Measurements from ENCODE around the gene SLC17A9. TPM values are rescaled to one million over a fixed set of nuclear protein-coding genes. Genes with fewer than 3 reads are reported as not detected.

SLC17A9 gene
- total and polyA plus RNA-seq, 4 donors, result 5.3 to 54.5 (median 18.2) TPM

DNA sequence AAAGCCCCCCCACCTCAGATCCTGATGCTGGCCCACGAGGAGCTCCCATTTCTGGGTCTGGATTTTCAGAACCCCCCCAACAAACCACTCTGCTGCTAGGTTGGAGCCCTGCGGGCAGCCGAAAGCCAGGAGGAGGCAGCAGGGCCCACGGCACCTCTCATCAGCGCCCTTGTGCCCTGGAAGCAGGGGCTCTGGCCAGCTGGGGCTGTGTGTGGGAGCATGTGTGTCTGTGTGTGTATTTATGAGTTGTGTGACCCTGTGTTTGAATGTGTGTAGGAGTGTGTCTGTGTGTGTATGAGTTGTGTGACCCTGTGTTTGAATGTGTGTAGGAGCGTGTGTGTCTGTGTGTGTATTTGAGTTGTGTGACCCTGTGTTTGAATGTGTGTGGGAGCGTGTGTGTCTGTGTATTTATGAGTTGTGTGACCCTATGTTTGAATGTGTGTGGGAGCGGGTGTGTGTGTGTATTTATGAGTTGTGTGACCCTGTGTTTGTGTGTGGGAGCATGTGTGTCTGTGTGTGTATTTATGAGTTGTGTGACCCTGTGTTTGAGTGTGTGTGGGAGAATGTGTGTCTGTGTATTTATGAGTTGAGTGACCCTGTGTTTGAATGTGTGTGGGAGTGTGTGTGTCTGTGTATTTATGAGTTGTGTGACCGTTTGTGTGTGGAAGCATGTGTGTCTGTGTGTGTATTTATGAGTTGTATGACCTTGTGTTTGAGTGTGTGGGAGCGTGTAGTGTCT is 18.9 kb downstream of the SLC17A9 start:
- WGBS, 2 donors, result 60 to 71% methylated on average over 10 of the region's 10 CpGs
- Histone ChIP-seq H3K4me3 (ENCODE audit: low read length in 2 of 2) (no peak overlapping the region), H3K27me3 (ENCODE audit: control insufficient read depth in 1 of 2, insufficient read depth in 2 of 2, low read length in 1 of 2) (no peaks in the 10 kb centered on the region), H3K27ac (ENCODE audit: low read depth in 1 of 2, low read length in 2 of 2) (no peak overlapping the region), H3K36me3 (ENCODE audit: control insufficient read depth in 1 of 2, insufficient read depth in 2 of 2, low read length in 1 of 2) (no peaks in the 10 kb centered on the region), H3K9me3 (ENCODE audit: control insufficient read depth, low read length) (no peaks in the 10 kb centered on the region), H3K4me1 (ENCODE audit: control insufficient read depth in 1 of 2, insufficient read depth in 2 of 2, low read length in 2 of 2) (no peaks in the 10 kb centered on the region)
- intact Hi-C loops (cut with DNase I), result no loop called here
- ATAC-seq (ENCODE audit: low FRiP score), result no peak
- DNase-seq, result no peak

DNA sequence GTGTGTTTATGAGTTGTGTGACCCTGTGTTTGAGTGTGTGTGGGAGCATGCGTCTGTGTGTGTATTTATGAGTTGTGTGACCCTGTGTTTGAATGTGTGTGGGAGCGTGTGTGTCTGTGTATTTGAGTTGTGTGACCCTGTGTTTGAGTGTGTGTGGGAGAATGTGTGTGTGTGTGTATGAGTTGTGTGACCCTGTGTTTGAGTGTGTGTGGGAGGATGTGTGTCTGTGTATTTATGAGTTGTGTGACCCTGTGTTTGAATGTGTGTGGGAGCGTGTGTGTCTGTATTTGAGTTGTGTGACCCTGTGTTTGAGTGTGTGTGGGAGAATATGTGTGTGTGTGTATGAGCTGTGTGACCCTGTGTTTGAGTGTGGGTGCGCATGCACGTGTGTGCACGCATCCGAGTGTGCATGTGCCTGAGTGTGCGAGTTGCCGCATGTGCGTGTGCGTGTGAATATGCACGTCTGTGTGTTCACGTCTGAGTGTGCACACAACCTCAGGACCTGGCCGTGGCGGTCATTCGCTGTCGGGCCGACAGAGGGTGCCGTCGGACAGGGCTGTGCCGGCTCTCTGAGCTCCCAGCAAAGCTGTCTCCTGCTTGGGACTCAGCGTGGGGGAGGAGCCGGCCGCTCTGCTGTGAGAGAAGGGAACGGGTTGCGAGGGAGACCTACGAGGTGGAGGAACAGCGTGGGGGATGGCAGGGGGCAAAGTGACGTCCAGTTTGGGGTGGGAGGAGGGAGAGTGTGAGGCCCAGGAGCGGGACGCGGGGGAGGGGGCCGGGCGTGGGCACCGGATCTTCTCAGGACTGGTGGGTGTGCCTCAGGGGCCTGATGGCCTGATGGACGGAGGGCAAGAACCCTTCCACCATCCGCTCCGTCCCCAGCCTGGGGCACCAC is 19.7 kb downstream of the SLC17A9 start:
- H3K27ac ChIP-seq (ENCODE audit: low read depth in 1 of 2, low read length in 2 of 2), result no peak overlapping the region
- no peaks in the 10 kb centered on the region for H3K36me3 ChIP-seq (ENCODE audit: control insufficient read depth in 1 of 2, insufficient read depth in 2 of 2, low read length in 1 of 2)
- H3K9me3 ChIP-seq (ENCODE audit: control insufficient read depth, low read length), result no peaks in the 10 kb centered on the region
- peak; percentile 91 for ATAC-seq (ENCODE audit: low FRiP score)
- no peaks in the 10 kb centered on the region for H3K27me3 ChIP-seq (ENCODE audit: control insufficient read depth in 1 of 2, insufficient read depth in 2 of 2, low read length in 1 of 2)
- H3K4me3 ChIP-seq (ENCODE audit: low read length in 2 of 2), result no peak overlapping the region
- intact Hi-C loops (cut with DNase I), result loop anchor here (1.0 to 2.0 kb wide), 2 partner anchors 37 to 39 kb away; no protein-coding TSS in a partner anchor
- peak; percentile 93 to 95 for DNase-seq
- 5% methylated on average over 36 to 38 of the region's 38 CpGs for WGBS, 2 donors
- H3K4me1 ChIP-seq (ENCODE audit: control insufficient read depth in 1 of 2, insufficient read depth in 2 of 2, low read length in 2 of 2), result no peaks in the 10 kb centered on the region

DNA sequence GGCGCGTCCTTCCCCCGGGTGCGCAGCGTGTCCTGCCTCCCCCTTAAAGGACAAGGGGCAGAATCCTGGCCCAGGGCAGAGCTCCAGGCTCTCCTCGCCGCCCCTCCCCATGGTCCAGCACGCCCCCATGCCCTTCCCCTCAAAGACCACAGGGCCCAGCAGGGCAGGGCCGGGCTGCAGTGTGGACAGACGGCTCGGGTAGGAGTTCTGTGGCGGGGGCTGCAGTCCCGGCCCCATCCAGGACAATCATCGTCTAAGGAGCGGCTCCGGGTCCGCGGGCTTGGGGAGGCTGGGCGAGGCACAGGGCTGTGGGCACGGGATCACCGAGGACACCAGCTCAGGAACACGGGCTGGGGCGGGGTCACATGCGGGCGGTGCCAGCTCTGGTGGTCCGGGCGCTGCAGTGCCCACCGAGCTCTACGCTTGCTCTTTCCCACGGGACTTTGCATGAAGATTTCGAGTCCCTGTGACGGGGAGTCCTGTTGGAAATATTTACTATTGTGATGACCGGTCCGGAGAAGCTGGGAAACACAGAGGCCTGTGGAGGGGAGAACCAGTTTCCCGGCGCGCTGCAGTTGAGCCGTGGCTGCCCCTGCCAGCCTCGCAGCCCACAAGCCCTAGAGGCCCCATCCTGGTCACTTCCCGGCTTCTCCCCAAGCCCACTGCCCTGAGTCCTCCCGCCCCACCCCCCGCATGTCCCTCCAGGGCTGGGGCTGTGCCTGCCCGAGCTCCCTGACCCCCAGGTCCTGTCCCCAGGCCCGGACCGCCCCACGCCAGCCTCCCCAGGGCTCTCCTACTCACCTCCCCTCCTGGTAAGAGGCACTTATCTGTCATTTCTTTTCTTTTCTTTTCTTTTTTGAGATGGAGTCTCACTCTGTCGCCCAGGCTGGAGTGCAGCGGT is 20.6 kb downstream of the SLC17A9 start:
- no peaks in the 10 kb centered on the region for H3K27me3 ChIP-seq (ENCODE audit: control insufficient read depth in 1 of 2, insufficient read depth in 2 of 2, low read length in 1 of 2)
- ATAC-seq (ENCODE audit: low FRiP score) (peak; percentile 9), DNase-seq (no peak)
- H3K4me1 ChIP-seq (ENCODE audit: control insufficient read depth in 1 of 2, insufficient read depth in 2 of 2, low read length in 2 of 2), result no peaks in the 10 kb centered on the region
- no peak overlapping the region for H3K4me3 ChIP-seq (ENCODE audit: low read length in 2 of 2)
- WGBS, 2 donors, result 7 to 13% methylated on average over 44 to 48 of the region's 48 CpGs
- no peaks in the 10 kb centered on the region for H3K36me3 ChIP-seq (ENCODE audit: control insufficient read depth in 1 of 2, insufficient read depth in 2 of 2, low read length in 1 of 2)
- no peaks in the 10 kb centered on the region for H3K9me3 ChIP-seq (ENCODE audit: control insufficient read depth, low read length)
- intact Hi-C loops (cut with DNase I), result loop anchor here (1.0 to 2.0 kb wide), 2 partner anchors 36 to 38 kb away; no protein-coding TSS in a partner anchor
- no peak overlapping the region for H3K27ac ChIP-seq (ENCODE audit: low read depth in 1 of 2, low read length in 2 of 2)

DNA sequence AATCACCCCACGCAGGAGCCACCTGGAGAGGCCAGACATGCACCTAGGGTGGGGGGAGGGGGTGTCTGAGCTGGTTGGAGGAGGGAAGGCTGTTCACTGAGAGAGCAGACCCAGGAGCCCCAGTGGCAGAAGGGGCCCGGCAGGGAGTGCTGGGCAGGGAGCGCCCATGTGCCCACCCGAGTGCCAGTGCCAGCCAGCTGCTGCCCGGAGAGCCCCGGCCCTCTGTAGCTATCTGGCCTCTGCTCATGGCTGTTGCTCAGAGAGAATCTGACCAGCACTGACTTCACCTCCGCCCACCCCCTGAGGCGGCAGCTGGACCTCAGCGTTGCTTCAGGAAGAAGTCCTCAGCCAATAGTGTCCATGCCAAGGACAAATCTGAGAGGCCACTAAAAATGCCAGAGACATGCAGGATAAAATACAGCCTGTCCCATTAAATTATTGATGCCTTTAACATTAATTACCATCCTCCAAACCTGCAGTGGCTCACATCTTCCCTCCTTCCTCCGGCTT is 22.8 kb downstream of the SLC17A9 start:
- H3K4me1 ChIP-seq (ENCODE audit: control insufficient read depth in 1 of 2, insufficient read depth in 2 of 2, low read length in 2 of 2), result no peaks in the 10 kb centered on the region
- H3K27me3 ChIP-seq (ENCODE audit: control insufficient read depth in 1 of 2, insufficient read depth in 2 of 2, low read length in 1 of 2), result no peaks in the 10 kb centered on the region
- no peak for ATAC-seq (ENCODE audit: low FRiP score)
- WGBS, 2 donors, result 56 to 60% methylated on average over 10 of the region's 10 CpGs
- no peak for DNase-seq
- no peaks in the 10 kb centered on the region for H3K36me3 ChIP-seq (ENCODE audit: control insufficient read depth in 1 of 2, insufficient read depth in 2 of 2, low read length in 1 of 2)
- intact Hi-C loops (cut with DNase I), result no loop called here
- H3K9me3 ChIP-seq (ENCODE audit: control insufficient read depth, low read length), result no peaks in the 10 kb centered on the region
- no peak overlapping the region for H3K27ac ChIP-seq (ENCODE audit: low read depth in 1 of 2, low read length in 2 of 2)
- no peak overlapping the region for H3K4me3 ChIP-seq (ENCODE audit: low read length in 2 of 2)

GRCh38 chr20:62975812-62976508 is 23.5 kb downstream of the SLC17A9 start:
- DNase-seq (no peak), ATAC-seq (ENCODE audit: low FRiP score) (no peak)
- WGBS, 2 donors, result 53% methylated on average over 9 of the region's 9 CpGs
- Histone ChIP-seq H3K36me3 (ENCODE audit: control insufficient read depth in 1 of 2, insufficient read depth in 2 of 2, low read length in 1 of 2) (no peaks in the 10 kb centered on the region), H3K27me3 (ENCODE audit: control insufficient read depth in 1 of 2, insufficient read depth in 2 of 2, low read length in 1 of 2) (no peaks in the 10 kb centered on the region), H3K4me1 (ENCODE audit: control insufficient read depth in 1 of 2, insufficient read depth in 2 of 2, low read length in 2 of 2) (no peaks in the 10 kb centered on the region), H3K4me3 (ENCODE audit: low read length in 2 of 2) (no peak overlapping the region), H3K27ac (ENCODE audit: low read depth in 1 of 2, low read length in 2 of 2) (no peak overlapping the region), H3K9me3 (ENCODE audit: control insufficient read depth, low read length) (no peaks in the 10 kb centered on the region)
- intact Hi-C loops (cut with DNase I), result no loop called here

DNA sequence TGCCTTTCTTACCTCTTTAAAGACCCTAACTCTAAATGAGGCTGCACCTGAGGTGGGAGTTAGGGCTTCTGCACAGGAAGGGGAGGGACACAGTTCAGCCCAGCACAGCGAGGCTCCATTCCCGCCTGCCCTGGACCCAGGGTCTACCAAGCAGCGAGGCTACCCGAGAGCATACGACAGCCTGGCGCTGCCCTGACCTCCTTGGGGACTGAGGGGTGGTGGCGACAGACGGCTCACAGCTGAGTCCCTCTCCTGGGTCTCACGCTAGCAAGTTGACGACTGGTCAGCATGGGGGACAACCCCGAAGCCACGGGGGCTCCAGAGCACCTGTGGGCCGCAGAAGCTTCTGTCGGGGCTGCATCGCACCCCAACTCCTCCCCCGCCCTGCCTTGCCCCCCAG is 24.4 kb downstream of the SLC17A9 start:
- H3K4me3 ChIP-seq (ENCODE audit: low read length in 2 of 2), result no peak overlapping the region
- DNase-seq (no peak), ATAC-seq (ENCODE audit: low FRiP score) (no peak)
- no peaks in the 10 kb centered on the region for H3K27me3 ChIP-seq (ENCODE audit: control insufficient read depth in 1 of 2, insufficient read depth in 2 of 2, low read length in 1 of 2)
- H3K36me3 ChIP-seq (ENCODE audit: control insufficient read depth in 1 of 2, insufficient read depth in 2 of 2, low read length in 1 of 2), result no peaks in the 10 kb centered on the region
- no peak overlapping the region for H3K27ac ChIP-seq (ENCODE audit: low read depth in 1 of 2, low read length in 2 of 2)
- H3K4me1 ChIP-seq (ENCODE audit: control insufficient read depth in 1 of 2, insufficient read depth in 2 of 2, low read length in 2 of 2), result no peaks in the 10 kb centered on the region
- intact Hi-C loops (cut with DNase I), result no loop called here
- no peaks in the 10 kb centered on the region for H3K9me3 ChIP-seq (ENCODE audit: control insufficient read depth, low read length)
- 80 to 81% methylated on average over 16 of the region's 16 CpGs for WGBS, 2 donors

- Histone ChIP-seq H3K27me3 (ENCODE audit: control insufficient read depth in 1 of 2, insufficient read depth in 2 of 2, low read length in 1 of 2) (no peaks in the 10 kb centered on the region), H3K9me3 (ENCODE audit: control insufficient read depth, low read length) (no peaks in the 10 kb centered on the region), H3K27ac (ENCODE audit: low read depth in 1 of 2, low read length in 2 of 2) (no peak overlapping the region), H3K4me3 (ENCODE audit: low read length in 2 of 2) (no peak overlapping the region), H3K36me3 (ENCODE audit: control insufficient read depth in 1 of 2, insufficient read depth in 2 of 2, low read length in 1 of 2) (no peaks in the 10 kb centered on the region), H3K4me1 (ENCODE audit: control insufficient read depth in 1 of 2, insufficient read depth in 2 of 2, low read length in 2 of 2) (no peaks in the 10 kb centered on the region)
- ATAC-seq (ENCODE audit: low FRiP score) (no peak), DNase-seq (no peak)
- intact Hi-C loops (cut with DNase I), result no loop called here
- whole genome bisulfite sequencing, 2 donors, result 72 to 73% methylated on average over 38 of the region's 38 CpGs
These were observed 25.4 kb downstream of the SLC17A9 start for GRCh38 chr20:62977613-62978560.

All from aorta (tissue), 5 donors.